Measurements from ENCODE around the gene NFAT5.

DNA sequence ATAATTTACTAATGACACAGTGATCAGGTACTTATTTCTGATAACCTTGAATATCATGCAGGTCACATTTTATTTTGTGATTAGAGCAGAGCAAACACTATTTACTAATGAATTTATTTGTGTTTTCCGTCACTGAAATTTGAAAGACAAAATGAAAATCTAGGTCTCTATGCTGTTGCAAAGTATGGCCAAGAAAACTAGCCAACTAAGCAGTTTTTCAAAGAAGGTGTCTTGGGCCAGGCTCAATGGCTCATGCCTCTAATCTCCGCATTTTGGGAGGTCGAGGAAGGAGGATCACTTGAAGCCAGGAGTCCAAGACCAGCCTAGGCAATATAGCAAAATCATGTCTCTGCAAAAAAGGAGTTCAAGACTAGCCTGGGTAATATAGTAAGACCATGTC is 3.0 kb upstream of the NFAT5 start:
- TF ChIP-seq, protein P1, sequence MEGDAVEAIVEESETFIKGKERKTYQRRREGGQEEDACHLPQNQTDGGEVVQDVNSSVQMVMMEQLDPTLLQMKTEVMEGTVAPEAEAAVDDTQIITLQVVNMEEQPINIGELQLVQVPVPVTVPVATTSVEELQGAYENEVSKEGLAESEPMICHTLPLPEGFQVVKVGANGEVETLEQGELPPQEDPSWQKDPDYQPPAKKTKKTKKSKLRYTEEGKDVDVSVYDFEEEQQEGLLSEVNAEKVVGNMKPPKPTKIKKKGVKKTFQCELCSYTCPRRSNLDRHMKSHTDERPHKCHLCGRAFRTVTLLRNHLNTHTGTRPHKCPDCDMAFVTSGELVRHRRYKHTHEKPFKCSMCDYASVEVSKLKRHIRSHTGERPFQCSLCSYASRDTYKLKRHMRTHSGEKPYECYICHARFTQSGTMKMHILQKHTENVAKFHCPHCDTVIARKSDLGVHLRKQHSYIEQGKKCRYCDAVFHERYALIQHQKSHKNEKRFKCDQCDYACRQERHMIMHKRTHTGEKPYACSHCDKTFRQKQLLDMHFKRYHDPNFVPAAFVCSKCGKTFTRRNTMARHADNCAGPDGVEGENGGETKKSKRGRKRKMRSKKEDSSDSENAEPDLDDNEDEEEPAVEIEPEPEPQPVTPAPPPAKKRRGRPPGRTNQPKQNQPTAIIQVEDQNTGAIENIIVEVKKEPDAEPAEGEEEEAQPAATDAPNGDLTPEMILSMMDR (IDR thresholded peaks at IDR 0.05; ENCODE audit: borderline replicate concordance, extremely low read depth, low read length, poor library complexity, severe bottlenecking): no peak
- TF ChIP-seq EZH2 (IDR thresholded peaks at IDR 0.05; ENCODE audit: borderline replicate concordance, low read depth, low read length, severe bottlenecking): no peak

Data from DND-41 (cell line).